SIG-M5 treated with dmso at 0.1 percent for 504 hours (cell line): Measurements from ENCODE around the gene LIN28B.

ENCODE experiments used
- DNase-seq: peaks from one replicate; lab custom pipeline; 2025; ENCODE audit not compliant: unreplicated experiment; lab: John Stamatoyannopoulos, UW

The LIN28B gene

GRCh38 chr6:105107207-105107606 is 150.3 kb downstream of the LIN28B start:
- no peak for DNase-seq

GRCh38 chr6:105108631-105109262 is 151.8 kb downstream of the LIN28B start:
- DNase-seq, result no peak

DNA sequence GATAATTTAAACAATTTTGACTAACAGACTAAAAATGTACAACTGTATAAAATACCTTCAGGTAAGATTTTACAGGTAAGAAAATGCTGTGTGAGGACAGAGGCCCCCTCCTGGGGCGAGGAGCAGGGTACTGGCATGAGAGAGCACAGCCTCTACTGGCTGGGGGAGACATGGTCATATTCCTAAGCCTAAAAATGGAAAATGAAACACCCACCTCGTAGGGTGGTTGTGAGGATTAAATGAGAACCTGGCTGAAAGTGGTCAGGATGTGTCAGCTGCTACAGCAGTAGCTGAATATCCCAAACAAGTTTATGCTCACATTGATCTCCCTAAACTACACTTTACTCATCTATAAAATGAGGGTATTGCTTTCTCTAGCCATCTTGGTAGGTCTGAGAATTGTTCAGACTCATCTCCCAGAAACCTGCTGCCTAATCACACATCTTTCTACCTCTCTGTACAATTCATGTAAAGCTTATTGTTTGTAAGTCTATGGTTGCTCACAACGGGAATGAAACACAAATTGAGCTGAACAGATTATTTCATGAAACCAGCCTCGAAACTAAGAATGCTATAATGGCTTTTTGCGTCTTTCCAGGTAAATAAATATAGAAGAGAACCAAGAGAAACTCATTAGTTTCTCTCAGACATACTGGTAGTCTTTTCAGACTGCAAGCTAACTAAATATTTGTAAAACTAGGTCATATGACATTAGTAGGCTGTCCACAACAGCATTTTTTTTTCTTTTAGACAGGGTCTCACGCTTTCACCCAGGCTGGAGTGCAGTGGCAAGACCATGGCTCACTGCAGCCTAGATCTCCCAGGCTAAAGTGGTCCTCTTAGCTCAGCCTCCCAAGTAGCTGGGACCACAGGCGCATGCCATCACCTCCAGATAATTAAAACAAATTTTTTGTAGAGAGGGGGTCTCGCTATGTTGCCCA is 153.3 kb downstream of the LIN28B start:
- no peak for DNase-seq

DNA sequence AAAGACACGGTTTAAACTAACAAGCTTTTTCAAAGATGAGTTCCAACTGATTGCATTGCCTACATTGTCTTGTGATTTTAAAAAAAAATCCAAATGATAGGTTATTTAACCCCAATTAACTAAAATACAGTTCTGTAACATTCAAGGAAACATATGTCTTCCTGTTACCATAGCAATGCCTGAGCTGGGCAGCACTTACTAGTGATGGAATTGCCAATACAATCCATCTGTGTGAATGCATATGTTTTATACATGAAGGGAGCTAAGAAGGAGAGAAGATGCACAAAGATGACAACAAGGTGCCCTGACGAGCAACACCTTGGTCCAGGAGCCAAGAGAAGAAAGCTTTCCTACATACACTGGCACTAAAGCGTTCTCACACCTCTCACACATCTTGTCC is 154.2 kb downstream of the LIN28B start:
- DNase-seq, result no peak

DNA sequence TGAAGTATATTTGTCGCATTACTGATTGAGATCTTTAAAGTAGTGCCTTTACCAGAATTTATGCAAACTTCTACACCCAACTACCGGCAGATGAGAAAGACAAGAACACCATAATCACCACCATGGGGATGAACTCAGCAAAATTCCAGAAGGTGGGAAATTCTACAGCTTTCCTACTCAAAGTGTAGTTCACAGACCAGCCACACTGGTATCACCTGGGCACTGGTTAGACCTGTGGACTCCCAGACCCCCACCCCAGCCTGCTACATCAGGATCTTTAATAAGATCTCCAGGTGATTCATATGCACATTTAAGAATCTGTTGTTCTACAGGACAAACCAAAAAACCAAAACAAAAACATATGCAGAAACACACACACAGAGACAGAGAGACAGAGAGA is 155.0 kb downstream of the LIN28B start:
- DNase-seq, result no peak

- no peak for DNase-seq
Observed at GRCh38 chr6:105112577-105112976, 155.7 kb downstream of the LIN28B start.

DNA sequence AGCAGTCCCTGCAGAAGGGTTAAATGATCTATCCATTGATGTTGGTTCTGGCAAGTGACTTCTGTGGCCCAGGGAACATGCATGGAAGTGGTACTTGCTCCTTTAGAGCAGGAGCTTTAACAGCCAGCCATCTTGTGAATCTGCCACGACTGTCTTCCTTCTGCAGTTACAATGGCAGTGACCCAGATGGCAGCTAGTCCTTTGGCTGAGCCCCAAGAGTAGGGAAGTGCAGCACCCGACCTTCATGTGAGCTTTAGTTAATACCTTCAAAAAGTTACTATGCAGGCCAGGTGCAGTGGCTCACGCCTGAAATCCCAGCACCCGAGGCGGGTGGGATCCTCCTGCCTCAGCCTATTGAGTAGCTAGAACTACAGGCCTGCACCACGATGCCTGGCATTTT is 156.5 kb downstream of the LIN28B start:
- DNase-seq, result no peak

DNA sequence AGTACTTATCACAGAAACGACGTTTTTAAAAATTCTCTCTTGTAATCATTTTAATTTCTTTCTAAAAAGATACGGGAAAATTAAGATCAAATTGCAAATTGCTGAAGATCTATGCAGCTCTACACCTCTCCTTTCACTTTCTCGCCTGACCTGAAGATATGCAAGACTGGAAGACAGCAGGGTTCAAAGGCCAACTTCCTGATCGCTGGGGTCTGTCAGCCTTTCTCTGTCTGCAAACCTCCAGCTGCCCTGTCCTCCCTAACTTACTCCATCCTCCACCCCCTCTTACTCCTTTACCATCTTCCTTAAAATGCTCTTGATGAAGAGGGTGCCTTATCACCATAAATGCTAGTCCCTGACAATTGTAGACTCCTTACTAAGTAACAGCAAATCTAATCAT is 159.2 kb downstream of the LIN28B start:
- no peak for DNase-seq

GRCh38 chr6:105120570-105120969 is 163.7 kb downstream of the LIN28B start:
- no peak for DNase-seq

GRCh38 chr6:105121981-105122380 is 165.1 kb downstream of the LIN28B start:
- no peak for DNase-seq

DNA sequence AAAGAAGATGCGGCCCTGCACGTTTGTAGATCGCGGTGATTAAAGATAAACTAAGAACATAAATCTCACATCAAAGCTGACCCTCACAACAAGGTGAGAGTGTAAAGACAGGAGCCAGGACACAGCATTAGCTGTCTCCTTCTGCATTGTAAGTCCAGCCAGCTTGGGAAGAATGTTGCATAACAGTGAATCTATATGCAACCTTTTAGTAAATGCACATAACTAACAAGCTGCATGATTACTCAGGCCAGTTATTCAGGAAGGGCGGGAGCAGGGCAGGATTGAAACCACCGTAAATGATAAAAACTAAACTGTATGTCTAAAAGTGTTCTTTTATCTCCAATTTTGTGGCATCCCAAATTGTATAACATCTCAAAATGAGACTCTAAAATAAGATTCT is 165.8 kb downstream of the LIN28B start:
- no peak for DNase-seq
